Body of pancreas (tissue), 4 donors: ENCODE data around the gene GNAO1.

Experiments used
- POLR2A ChIP-seq, 3 donors: fragments of 450-650 bp; IDR thresholded peaks; one replicate each; pipeline ENCODE4 v1.6.1; 2016; ENCODE audit warnings: antibody characterized with exemption in 3 of 3, mild to moderate bottlenecking in 2 of 3
- TF ChIP-seq, protein P1 (sequence below), 7 experiments: fragments of 450-650 bp in 4 of 7; fragments of 200-600 bp in 3 of 7; sonication (generic) in 3 of 7; IDR thresholded peaks; one replicate each; pipeline ENCODE4 v1.5.1; 2016 to 2019; ENCODE audit warnings: antibody characterized with exemption in 7 of 7

DNA sequence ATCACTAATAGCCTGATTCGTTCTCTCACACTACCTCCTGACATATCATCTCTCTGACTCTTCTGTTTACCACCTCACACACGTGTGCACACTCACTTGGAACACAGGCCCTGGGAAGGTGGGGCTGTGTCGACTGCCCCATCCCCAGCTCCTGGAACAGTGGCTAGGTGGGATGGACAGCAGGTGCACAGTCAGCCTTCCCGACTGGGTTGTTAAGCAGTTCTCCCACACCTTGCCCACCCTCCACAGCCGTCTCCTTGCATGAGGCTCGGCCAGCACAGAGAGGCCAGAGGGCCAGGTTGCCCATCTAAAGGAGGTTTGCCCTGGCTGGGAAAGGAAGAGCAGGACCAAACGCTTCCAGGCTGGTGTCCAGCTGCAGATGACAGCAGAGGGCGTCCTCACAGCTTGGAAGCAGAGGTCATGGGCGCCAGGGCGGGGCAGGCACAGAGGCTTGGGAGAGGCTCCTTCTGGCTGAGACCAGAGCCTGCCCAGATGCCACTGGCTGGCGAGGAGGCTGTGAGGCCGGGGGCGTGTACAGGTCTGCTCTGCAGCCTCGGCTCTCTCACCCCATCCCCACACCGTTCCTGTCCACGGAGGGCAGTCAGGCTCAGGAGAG, 141.3 kb downstream of the GNAO1 start:
- TF ChIP-seq, protein P1, sequence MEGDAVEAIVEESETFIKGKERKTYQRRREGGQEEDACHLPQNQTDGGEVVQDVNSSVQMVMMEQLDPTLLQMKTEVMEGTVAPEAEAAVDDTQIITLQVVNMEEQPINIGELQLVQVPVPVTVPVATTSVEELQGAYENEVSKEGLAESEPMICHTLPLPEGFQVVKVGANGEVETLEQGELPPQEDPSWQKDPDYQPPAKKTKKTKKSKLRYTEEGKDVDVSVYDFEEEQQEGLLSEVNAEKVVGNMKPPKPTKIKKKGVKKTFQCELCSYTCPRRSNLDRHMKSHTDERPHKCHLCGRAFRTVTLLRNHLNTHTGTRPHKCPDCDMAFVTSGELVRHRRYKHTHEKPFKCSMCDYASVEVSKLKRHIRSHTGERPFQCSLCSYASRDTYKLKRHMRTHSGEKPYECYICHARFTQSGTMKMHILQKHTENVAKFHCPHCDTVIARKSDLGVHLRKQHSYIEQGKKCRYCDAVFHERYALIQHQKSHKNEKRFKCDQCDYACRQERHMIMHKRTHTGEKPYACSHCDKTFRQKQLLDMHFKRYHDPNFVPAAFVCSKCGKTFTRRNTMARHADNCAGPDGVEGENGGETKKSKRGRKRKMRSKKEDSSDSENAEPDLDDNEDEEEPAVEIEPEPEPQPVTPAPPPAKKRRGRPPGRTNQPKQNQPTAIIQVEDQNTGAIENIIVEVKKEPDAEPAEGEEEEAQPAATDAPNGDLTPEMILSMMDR (IDR thresholded peaks at IDR 0.05): peak in 5 of 7 experiments; percentile 14 to 44 (median 19)
- no peak for TF ChIP-seq POLR2A (IDR thresholded peaks at IDR 0.05)
